DND-41 (cell line): Measurements from ENCODE around the gene PHF14.

Source experiments
- EZH2 ChIP-seq: IDR thresholded peaks from 3 replicates; pipeline ENCODE4 v1.6.1; 2012; ENCODE audit warnings: borderline replicate concordance, low read depth, mild to moderate bottlenecking, moderate library complexity, low read length, inconsistent platforms; ENCODE audit not compliant: severe bottlenecking
- TF ChIP-seq, protein P1 (sequence below): IDR thresholded peaks from 2 replicates; pipeline ENCODE4 v1.5.1; 2012; ENCODE audit warnings: borderline replicate concordance, low read length, moderate library complexity, mild to moderate bottlenecking; ENCODE audit not compliant: poor library complexity, severe bottlenecking; ENCODE audit errors: extremely low read depth

DNA sequence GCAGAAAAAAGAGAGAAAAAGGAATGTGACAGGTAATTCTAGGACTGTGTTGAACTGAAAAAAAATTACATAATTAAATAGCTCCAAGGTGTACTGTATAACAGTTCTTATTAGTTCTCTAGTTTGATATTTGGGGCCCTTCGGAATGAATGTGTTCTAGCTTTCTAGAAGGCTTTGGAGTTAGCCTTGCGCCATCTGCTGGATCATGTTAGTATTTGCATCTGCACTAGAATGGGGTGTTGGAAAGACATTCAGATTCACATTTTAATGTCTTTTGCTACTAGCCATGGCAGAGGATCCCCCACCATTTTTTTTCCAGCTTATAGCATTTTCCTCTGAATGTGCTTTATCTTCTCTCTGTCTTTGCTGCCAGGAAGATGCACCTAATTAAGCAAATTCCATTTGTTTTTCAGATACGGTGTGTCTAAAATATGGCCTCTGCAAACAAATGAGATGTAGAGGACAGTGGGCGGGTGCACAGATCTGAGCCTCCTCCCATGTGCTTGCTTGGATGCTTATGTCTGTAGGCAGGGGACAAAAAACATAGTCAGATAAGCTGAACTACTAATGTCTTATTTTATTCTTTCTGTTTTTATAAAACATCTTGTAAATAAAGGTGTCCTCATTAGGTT, 238.5 kb downstream of the PHF14 start:
- TF ChIP-seq, protein P1, sequence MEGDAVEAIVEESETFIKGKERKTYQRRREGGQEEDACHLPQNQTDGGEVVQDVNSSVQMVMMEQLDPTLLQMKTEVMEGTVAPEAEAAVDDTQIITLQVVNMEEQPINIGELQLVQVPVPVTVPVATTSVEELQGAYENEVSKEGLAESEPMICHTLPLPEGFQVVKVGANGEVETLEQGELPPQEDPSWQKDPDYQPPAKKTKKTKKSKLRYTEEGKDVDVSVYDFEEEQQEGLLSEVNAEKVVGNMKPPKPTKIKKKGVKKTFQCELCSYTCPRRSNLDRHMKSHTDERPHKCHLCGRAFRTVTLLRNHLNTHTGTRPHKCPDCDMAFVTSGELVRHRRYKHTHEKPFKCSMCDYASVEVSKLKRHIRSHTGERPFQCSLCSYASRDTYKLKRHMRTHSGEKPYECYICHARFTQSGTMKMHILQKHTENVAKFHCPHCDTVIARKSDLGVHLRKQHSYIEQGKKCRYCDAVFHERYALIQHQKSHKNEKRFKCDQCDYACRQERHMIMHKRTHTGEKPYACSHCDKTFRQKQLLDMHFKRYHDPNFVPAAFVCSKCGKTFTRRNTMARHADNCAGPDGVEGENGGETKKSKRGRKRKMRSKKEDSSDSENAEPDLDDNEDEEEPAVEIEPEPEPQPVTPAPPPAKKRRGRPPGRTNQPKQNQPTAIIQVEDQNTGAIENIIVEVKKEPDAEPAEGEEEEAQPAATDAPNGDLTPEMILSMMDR: peak; percentile 92
- no peak for TF ChIP-seq EZH2
